Esophagus squamous epithelium (tissue), 4 donors: ENCODE results near the gene IRF2.

Experiments
- POLR2A ChIP-seq, 4 donors: fragments of 450-650 bp; IDR thresholded peaks; one replicate each; pipeline ENCODE4 v1.6.1; 2017; ENCODE audit warnings: antibody characterized with exemption in 4 of 4, mild to moderate bottlenecking in 4 of 4, moderate library complexity in 3 of 4
- TF ChIP-seq, protein P1 (sequence below), 6 experiments: fragments of 450-650 bp in 4 of 6; fragments of 200-600 bp in 2 of 6; sonication (generic) in 2 of 6; IDR thresholded peaks; one replicate each; pipeline ENCODE4 v1.5.1; 2016 to 2019; ENCODE audit warnings: antibody characterized with exemption in 6 of 6, mild to moderate bottlenecking in 4 of 6, moderate library complexity in 4 of 6

DNA sequence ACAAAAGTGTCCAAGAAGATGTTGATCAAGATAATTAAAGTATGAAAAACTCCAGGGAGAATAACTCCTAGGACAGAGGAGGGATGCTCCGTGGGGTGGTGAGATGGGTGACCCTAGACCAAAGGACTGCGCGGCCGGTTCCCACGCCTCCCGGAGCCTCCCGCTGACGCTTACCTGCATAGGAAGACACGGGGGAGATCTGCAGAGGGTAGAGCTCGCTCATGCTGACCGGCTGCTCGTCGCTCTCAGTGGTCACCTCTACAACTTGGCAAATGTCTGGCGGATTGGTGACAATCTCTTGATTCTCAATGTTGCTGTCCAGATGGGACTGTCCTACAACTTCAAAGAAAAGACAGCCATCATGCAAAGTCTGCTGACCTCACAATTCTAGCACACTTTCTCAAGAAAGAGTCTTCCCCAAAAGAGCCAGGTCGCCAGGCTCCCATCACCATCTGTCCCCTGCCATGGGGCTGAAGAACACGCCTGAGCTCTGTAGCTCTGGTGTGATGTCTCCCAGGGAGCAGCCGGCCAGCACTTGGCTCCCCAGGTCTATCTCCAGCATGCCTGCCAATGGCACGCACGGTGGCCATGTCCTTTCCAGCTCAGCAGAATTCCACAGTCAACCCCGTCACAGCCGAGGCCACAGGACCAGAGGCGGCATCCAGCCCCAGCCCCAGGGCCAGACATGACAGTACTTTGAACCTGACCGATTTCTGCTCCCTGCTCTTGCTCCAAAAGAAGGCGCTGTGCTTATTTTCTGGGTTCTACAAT is 75.4 kb downstream of the IRF2 start:
- TF ChIP-seq, protein P1, sequence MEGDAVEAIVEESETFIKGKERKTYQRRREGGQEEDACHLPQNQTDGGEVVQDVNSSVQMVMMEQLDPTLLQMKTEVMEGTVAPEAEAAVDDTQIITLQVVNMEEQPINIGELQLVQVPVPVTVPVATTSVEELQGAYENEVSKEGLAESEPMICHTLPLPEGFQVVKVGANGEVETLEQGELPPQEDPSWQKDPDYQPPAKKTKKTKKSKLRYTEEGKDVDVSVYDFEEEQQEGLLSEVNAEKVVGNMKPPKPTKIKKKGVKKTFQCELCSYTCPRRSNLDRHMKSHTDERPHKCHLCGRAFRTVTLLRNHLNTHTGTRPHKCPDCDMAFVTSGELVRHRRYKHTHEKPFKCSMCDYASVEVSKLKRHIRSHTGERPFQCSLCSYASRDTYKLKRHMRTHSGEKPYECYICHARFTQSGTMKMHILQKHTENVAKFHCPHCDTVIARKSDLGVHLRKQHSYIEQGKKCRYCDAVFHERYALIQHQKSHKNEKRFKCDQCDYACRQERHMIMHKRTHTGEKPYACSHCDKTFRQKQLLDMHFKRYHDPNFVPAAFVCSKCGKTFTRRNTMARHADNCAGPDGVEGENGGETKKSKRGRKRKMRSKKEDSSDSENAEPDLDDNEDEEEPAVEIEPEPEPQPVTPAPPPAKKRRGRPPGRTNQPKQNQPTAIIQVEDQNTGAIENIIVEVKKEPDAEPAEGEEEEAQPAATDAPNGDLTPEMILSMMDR (IDR thresholded peaks at IDR 0.05), result no peak
- no peak for TF ChIP-seq POLR2A (IDR thresholded peaks at IDR 0.05)
